Measurements from ENCODE around the gene KSR2. TPM values are rescaled to one million over a fixed set of nuclear protein-coding genes. Genes with fewer than 3 reads are reported as not detected.
"Not testable (repeated sequence)": the region's sequence is repeated elsewhere in the genome, so short reads cannot be mapped to it uniquely, and the experiment has no call there.

Gene KSR2
- total RNA-seq, 1 experiment from 2014 or later, result 1.3 TPM

- Histone ChIP-seq H2AFZ (ENCODE audit: low read length) (no peak overlapping the region), H3K23ac (ENCODE audit: insufficient read length, low read depth, low read length) (no peak overlapping the region), H3K9me3 (ENCODE audit: control insufficient read depth, low read depth, low read length) (no peaks in the 10 kb centered on the region), H2BK120ac (ENCODE audit: low read depth, low read length, poor library complexity, severe bottlenecking) (no peak overlapping the region), H2BK20ac (ENCODE audit: low read depth, low read length, poor library complexity, severe bottlenecking) (no peak overlapping the region), H3K14ac (ENCODE audit: insufficient read depth, low read length) (no peak overlapping the region), H3T11ph (ENCODE audit: low read length) (no peak overlapping the region), H3K79me1 (ENCODE audit: insufficient read depth, low read depth, low read length, poor library complexity, severe bottlenecking) (no peaks in the 10 kb centered on the region), H2BK12ac (ENCODE audit: insufficient read length, low read depth, low read length) (no peak overlapping the region), H3K18ac (ENCODE audit: insufficient read length, low read depth, low read length) (no peak overlapping the region), H3K23me2 (ENCODE audit: insufficient read length, low read depth, low read length, poor library complexity, severe bottlenecking) (no peaks in the 10 kb centered on the region), H4K20me1 (ENCODE audit: control insufficient read depth, insufficient read depth, insufficient read length) (no peaks in the 10 kb centered on the region), H3K56ac (ENCODE audit: insufficient read length, low read depth, low read length) (no peak overlapping the region), H4K91ac (ENCODE audit: insufficient read length, low read depth, low read length) (no peak overlapping the region), H2BK15ac (ENCODE audit: low read depth, low read length) (no peak overlapping the region), H3K9ac (ENCODE audit: extremely low read depth, insufficient read length, low read length) (no peak overlapping the region), H3K79me2 (ENCODE audit: insufficient read depth, low read length) (no peaks in the 10 kb centered on the region), H3K27ac (ENCODE audit: insufficient read length, low read depth, low read length) (no peak overlapping the region), H4K5ac (ENCODE audit: insufficient read length, low read depth, low read length) (no peak overlapping the region), H2BK5ac (ENCODE audit: insufficient read length, low read length) (no peak overlapping the region), H3K4ac (ENCODE audit: low read depth, low read length) (no peak overlapping the region), H4K8ac (replicated peaks; ENCODE audit: insufficient read length, low read depth, low read length) (no peak overlapping the region), H3K4me1 (ENCODE audit: insufficient read depth, low read length) (no peaks in the 10 kb centered on the region), H3K4me2 (ENCODE audit: insufficient read depth, insufficient read length, low read length) (no peak overlapping the region), H3K27me3 (ENCODE audit: insufficient read depth, low read length) (no peaks in the 10 kb centered on the region), H2AK5ac (ENCODE audit: insufficient read length, low read length) (no peak overlapping the region)
- Mint-ChIP-seq H3K9me3 (peaks cover 4 to 8% of the 10 kb centered on the region in 2 experiments; a peak in 3 of 5 replicates), H3K36me3 (ENCODE audit: insufficient read depth in 1 of 3, low read depth in 3 of 3) (no peaks in the 10 kb centered on the region), H3K4me1 (no peaks in the 10 kb centered on the region), H3K27me3 (ENCODE audit: low read depth) (no peaks in the 10 kb centered on the region), H3K27ac (no peak overlapping the region), H3K4me3 (no peak overlapping the region)
- TF ChIP-seq CTCF (conservative IDR thresholded peaks at IDR 0.05), result no peak
- no peak for DNase-seq
Measured at GRCh38 chr12:117861691-117862090, 107.1 kb downstream of the KSR2 start.

- H3K79me2 ChIP-seq (ENCODE audit: insufficient read depth, low read length); H2BK12ac ChIP-seq (ENCODE audit: insufficient read length, low read depth, low read length); H2BK120ac ChIP-seq (ENCODE audit: low read depth, low read length, poor library complexity, severe bottlenecking); H4K5ac ChIP-seq (ENCODE audit: insufficient read length, low read depth, low read length); H2BK20ac ChIP-seq (ENCODE audit: low read depth, low read length, poor library complexity, severe bottlenecking); H3K9me3 ChIP-seq (ENCODE audit: control insufficient read depth, low read depth, low read length); H3K27ac ChIP-seq (ENCODE audit: insufficient read length, low read depth, low read length); H4K91ac ChIP-seq (ENCODE audit: insufficient read length, low read depth, low read length); H3K14ac ChIP-seq (ENCODE audit: insufficient read depth, low read length); H2BK15ac ChIP-seq (ENCODE audit: low read depth, low read length); H3K23ac ChIP-seq (ENCODE audit: insufficient read length, low read depth, low read length); H2BK5ac ChIP-seq (ENCODE audit: insufficient read length, low read length); H3K27ac Mint-ChIP-seq; H3K23me2 ChIP-seq (ENCODE audit: insufficient read length, low read depth, low read length, poor library complexity, severe bottlenecking); H3K79me1 ChIP-seq (ENCODE audit: insufficient read depth, low read depth, low read length, poor library complexity, severe bottlenecking); DNase-seq; H2AK5ac ChIP-seq (ENCODE audit: insufficient read length, low read length); H3T11ph ChIP-seq (ENCODE audit: low read length); H3K9me3 Mint-ChIP-seq; H3K27me3 Mint-ChIP-seq (ENCODE audit: low read depth); H3K9ac ChIP-seq (ENCODE audit: extremely low read depth, insufficient read length, low read length); H3K4me2 ChIP-seq (ENCODE audit: insufficient read depth, insufficient read length, low read length); H4K8ac ChIP-seq (replicated peaks; ENCODE audit: insufficient read length, low read depth, low read length); H3K4me1 Mint-ChIP-seq; H3K4me1 ChIP-seq (ENCODE audit: insufficient read depth, low read length); H3K18ac ChIP-seq (ENCODE audit: insufficient read length, low read depth, low read length); H3K4ac ChIP-seq (ENCODE audit: low read depth, low read length); H3K27me3 ChIP-seq (ENCODE audit: insufficient read depth, low read length); H2AFZ ChIP-seq (ENCODE audit: low read length); H3K56ac ChIP-seq (ENCODE audit: insufficient read length, low read depth, low read length); H4K20me1 ChIP-seq (ENCODE audit: control insufficient read depth, insufficient read depth, insufficient read length); H3K36me3 Mint-ChIP-seq (ENCODE audit: insufficient read depth in 1 of 3, low read depth in 3 of 3); H3K4me3 Mint-ChIP-seq: not testable (repeated sequence)
- no CpG with 5 or more reads among the region's 13 CpGs for WGBS (ENCODE audit: extremely low coverage, insufficient read length, low lambda C conversion rate)
Measured at GRCh38 chr12:117860787-117861290, 108.0 kb downstream of the KSR2 start.

Data from H9 (cell line).